Activated naive CD8-positive, alpha-beta T cell treated with anti-CD3 and anti-CD28 coated beads for 36 hours (primary cell): Measurements from ENCODE around the gene KAZN. TPM values are rescaled to one million over a fixed set of nuclear protein-coding genes. Genes with fewer than 3 reads are reported as not detected.

ENCODE experiments used
- DNase-seq: peaks from one replicate; pipeline ENCODE4 v3.0.0; 2021
- H3K27ac Mint-ChIP-seq: one replicate; pipeline ENCODE4 v1.8.0; 2022; ENCODE audit warnings: mild to moderate bottlenecking, moderate library complexity, mixed read lengths
- H3K27me3 Mint-ChIP-seq: one replicate; pipeline ENCODE4 v1.8.0; 2022; ENCODE audit warnings: mild to moderate bottlenecking, mixed read lengths
- H3K36me3 Mint-ChIP-seq: one replicate; pipeline ENCODE4 v1.8.0; 2021; ENCODE audit warnings: mild to moderate bottlenecking, mixed read lengths
- H3K4me1 Mint-ChIP-seq: one replicate; pipeline ENCODE4 v1.8.0; 2021; ENCODE audit warnings: mixed read lengths
- H3K4me3 Mint-ChIP-seq: one replicate; pipeline ENCODE4 v1.8.0; 2022; ENCODE audit warnings: mild to moderate bottlenecking, moderate library complexity, mixed read lengths
- H3K9me3 Mint-ChIP-seq: one replicate; pipeline ENCODE4 v1.8.0; 2022; ENCODE audit warnings: mixed read lengths
- total RNA-seq, 2 experiments: library from RNA; stranded (reverse); gene quantifications; one replicate each; pipeline ENCODE4 v1.2.3, GENCODE V29; 2021

Gene KAZN
- total RNA-seq, 2 experiments from 2014 or later: 0.74 to 1.5 TPM

DNA sequence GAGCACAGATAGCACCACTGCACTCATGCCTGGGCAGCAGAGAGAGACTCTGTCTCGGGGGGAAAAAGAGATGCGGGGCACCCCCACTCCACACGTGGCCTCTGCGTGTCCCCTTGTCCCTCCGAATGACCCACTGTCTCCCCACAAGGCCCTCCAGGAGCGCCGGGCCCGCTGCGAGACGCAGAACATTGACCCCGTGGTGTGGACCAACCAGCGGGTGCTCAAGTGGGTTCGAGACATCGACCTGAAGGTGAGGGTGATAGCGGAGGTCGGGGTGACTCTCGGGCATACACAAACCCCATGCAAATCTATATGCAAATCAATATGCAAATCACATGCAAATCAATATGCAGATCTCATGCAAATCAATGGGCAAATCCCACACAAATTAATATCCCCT lies 504.7 kb downstream of the KAZN start:
- Mint-ChIP-seq H3K4me1 (peaks cover 8% of the 10 kb centered on the region), H3K27ac (no peak overlapping the region), H3K4me3 (no peak overlapping the region), H3K36me3 (no peaks in the 10 kb centered on the region), H3K9me3 (no peaks in the 10 kb centered on the region), H3K27me3 (peaks cover 39% of the 10 kb centered on the region)
- DNase-seq: no peak

GRCh38 chr1:15103906-15104305 lies 505.4 kb downstream of the KAZN start:
- DNase-seq: no peak
- no peaks in the 10 kb centered on the region for H3K36me3 Mint-ChIP-seq
- H3K4me3 Mint-ChIP-seq: no peak overlapping the region
- H3K27me3 Mint-ChIP-seq: peaks cover 38% of the 10 kb centered on the region
- H3K4me1 Mint-ChIP-seq: peaks cover 8% of the 10 kb centered on the region
- no peaks in the 10 kb centered on the region for H3K9me3 Mint-ChIP-seq
- no peak overlapping the region for H3K27ac Mint-ChIP-seq

- peaks cover 8% of the 10 kb centered on the region for H3K4me1 Mint-ChIP-seq
- H3K9me3 Mint-ChIP-seq: no peaks in the 10 kb centered on the region
- H3K36me3 Mint-ChIP-seq: no peaks in the 10 kb centered on the region
- H3K27ac Mint-ChIP-seq: no peak overlapping the region
- H3K27me3 Mint-ChIP-seq: peaks cover 30% of the 10 kb centered on the region
- no peak for DNase-seq
- H3K4me3 Mint-ChIP-seq: no peak overlapping the region
Observed at GRCh38 chr1:15104768-15105167, 506.3 kb downstream of the KAZN start.

- peaks cover 5% of the 10 kb centered on the region for H3K4me1 Mint-ChIP-seq
- no peak for DNase-seq
- peaks cover 13% of the 10 kb centered on the region for H3K27me3 Mint-ChIP-seq
- H3K27ac Mint-ChIP-seq: no peak overlapping the region
- no peaks in the 10 kb centered on the region for H3K9me3 Mint-ChIP-seq
- no peak overlapping the region for H3K4me3 Mint-ChIP-seq
- H3K36me3 Mint-ChIP-seq: no peaks in the 10 kb centered on the region
Observed at GRCh38 chr1:15106608-15107007, 508.1 kb downstream of the KAZN start.

- Mint-ChIP-seq H3K27me3 (peaks cover 9% of the 10 kb centered on the region), H3K4me3 (no peak overlapping the region), H3K36me3 (no peaks in the 10 kb centered on the region), H3K27ac (no peak overlapping the region), H3K9me3 (no peaks in the 10 kb centered on the region), H3K4me1 (peaks cover 7% of the 10 kb centered on the region)
- no peak for DNase-seq
Observed at GRCh38 chr1:15107058-15107687, 508.7 kb downstream of the KAZN start.

- no peaks in the 10 kb centered on the region for H3K9me3 Mint-ChIP-seq
- H3K4me3 Mint-ChIP-seq: no peak overlapping the region
- H3K27ac Mint-ChIP-seq: no peak overlapping the region
- no peaks in the 10 kb centered on the region for H3K36me3 Mint-ChIP-seq
- no peak for DNase-seq
- H3K27me3 Mint-ChIP-seq: peaks cover 9% of the 10 kb centered on the region
- H3K4me1 Mint-ChIP-seq: peaks cover 10% of the 10 kb centered on the region
Observed at GRCh38 chr1:15107911-15108310, 509.4 kb downstream of the KAZN start.

DNA sequence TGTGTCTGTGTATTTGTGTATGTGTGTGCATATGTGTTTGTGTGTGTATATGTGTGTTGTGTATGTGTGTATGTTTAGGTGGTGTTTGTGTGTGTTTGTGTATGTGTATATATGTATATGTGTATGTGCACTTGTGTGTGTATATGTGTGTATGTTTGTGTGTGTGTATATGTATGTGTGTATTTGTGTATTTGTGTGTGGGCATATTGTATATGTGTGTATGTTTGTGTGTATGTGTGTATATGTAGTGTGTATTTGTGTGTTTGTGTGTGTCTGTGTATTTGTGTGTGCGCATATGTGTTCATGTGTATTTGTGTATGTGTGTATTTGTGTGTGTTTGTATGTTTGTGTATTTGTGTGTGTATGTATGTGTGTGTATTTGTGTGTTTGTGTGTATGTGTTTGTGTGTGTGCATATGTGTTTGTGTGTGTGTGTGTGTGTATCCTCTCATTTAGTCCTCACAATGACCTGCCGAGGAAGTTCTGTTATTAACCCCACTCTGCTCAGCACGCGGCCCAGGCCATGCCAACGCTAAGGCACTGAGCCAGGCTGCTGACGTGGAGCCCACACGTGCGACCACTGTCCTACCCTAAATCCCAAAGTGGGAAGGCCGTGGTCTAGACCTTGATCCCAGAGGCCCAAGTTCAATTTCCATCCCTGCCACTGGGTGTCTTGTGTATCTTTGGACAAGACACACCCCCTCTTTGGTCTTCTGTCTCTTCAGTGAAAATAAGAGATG lies 511.8 kb downstream of the KAZN start:
- H3K36me3 Mint-ChIP-seq: no peaks in the 10 kb centered on the region
- peaks cover 10% of the 10 kb centered on the region for H3K4me1 Mint-ChIP-seq
- no peak for DNase-seq
- peaks cover 10% of the 10 kb centered on the region for H3K27me3 Mint-ChIP-seq
- no peak overlapping the region for H3K27ac Mint-ChIP-seq
- no peaks in the 10 kb centered on the region for H3K9me3 Mint-ChIP-seq
- no peak overlapping the region for H3K4me3 Mint-ChIP-seq

DNA sequence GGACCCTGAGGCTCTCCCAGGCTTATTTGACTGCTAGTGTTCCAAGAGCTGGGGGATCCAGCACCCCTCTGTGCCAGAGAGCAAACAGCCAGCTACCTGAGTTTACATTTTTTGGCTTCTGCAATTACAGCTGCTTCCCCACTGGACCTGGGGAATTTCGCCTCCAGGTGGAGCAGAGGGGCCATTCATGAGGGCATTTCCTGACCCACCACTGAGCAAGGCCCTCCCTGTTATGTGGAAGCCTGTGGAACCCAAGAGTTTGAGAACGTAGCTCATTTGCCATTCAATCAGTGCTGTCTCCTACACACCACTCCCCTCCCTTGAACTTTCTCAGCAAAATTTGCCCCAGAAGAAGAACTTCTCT lies 512.4 kb downstream of the KAZN start:
- no peak for DNase-seq
- Mint-ChIP-seq H3K27ac (no peak overlapping the region), H3K4me3 (no peak overlapping the region), H3K36me3 (no peaks in the 10 kb centered on the region), H3K27me3 (peaks cover 5% of the 10 kb centered on the region), H3K9me3 (no peaks in the 10 kb centered on the region), H3K4me1 (peaks cover 10% of the 10 kb centered on the region)

- peaks cover 5% of the 10 kb centered on the region for H3K4me1 Mint-ChIP-seq
- no peak for DNase-seq
- H3K27ac Mint-ChIP-seq: no peak overlapping the region
- H3K27me3 Mint-ChIP-seq: peaks cover 4% of the 10 kb centered on the region
- H3K4me3 Mint-ChIP-seq: no peak overlapping the region
- H3K9me3 Mint-ChIP-seq: no peaks in the 10 kb centered on the region
- no peaks in the 10 kb centered on the region for H3K36me3 Mint-ChIP-seq
Observed at GRCh38 chr1:15113146-15113545, 514.7 kb downstream of the KAZN start.

GRCh38 chr1:15114884-15115283 lies 516.4 kb downstream of the KAZN start:
- no peak for DNase-seq
- Mint-ChIP-seq H3K4me1 (peaks cover 5% of the 10 kb centered on the region), H3K4me3 (no peak overlapping the region), H3K27me3 (peaks cover 9% of the 10 kb centered on the region), H3K9me3 (no peaks in the 10 kb centered on the region), H3K27ac (no peak overlapping the region), H3K36me3 (no peaks in the 10 kb centered on the region)

GRCh38 chr1:15115542-15116330 lies 517.3 kb downstream of the KAZN start:
- H3K27ac Mint-ChIP-seq: no peak overlapping the region
- no peak for DNase-seq
- H3K4me1 Mint-ChIP-seq: peaks cover 5% of the 10 kb centered on the region
- peaks cover 9% of the 10 kb centered on the region for H3K27me3 Mint-ChIP-seq
- no peaks in the 10 kb centered on the region for H3K9me3 Mint-ChIP-seq
- no peak overlapping the region for H3K4me3 Mint-ChIP-seq
- no peaks in the 10 kb centered on the region for H3K36me3 Mint-ChIP-seq

DNA sequence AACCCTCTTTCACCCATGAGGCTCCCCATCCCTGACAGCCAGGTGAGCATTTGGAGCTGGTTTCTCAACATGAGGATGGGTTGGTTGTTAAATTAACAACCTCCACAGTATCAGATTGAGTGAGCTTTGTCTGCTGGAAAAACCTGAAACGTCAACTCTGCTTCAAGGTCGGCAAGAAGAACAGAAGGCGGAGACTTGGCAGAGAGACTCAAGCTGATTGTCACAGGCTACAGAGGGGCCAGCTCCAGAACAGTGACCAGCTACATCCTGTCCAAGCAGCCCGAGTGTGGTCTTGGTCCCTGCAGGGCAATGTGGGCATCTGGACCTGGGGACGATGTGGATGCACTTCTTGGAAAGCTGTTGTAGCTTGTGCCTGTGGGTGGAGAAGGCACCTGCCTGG lies 518.5 kb downstream of the KAZN start:
- no peaks in the 10 kb centered on the region for H3K36me3 Mint-ChIP-seq
- H3K4me3 Mint-ChIP-seq: no peak overlapping the region
- H3K4me1 Mint-ChIP-seq: peaks cover 5% of the 10 kb centered on the region

GRCh38 chr1:15117671-15118325 lies 519.3 kb downstream of the KAZN start:
- Mint-ChIP-seq H3K4me1 (no peaks in the 10 kb centered on the region), H3K9me3 (no peaks in the 10 kb centered on the region), H3K27ac (no peak overlapping the region), H3K27me3 (peaks cover 9% of the 10 kb centered on the region), H3K36me3 (no peaks in the 10 kb centered on the region), H3K4me3 (no peak overlapping the region)
- DNase-seq: no peak

More for the DNA sequence above, 518.5 kb downstream of the KAZN start:
- peaks cover 9% of the 10 kb centered on the region for H3K27me3 Mint-ChIP-seq
- H3K9me3 Mint-ChIP-seq: no peaks in the 10 kb centered on the region
- no peak overlapping the region for H3K27ac Mint-ChIP-seq
- DNase-seq: no peak

DNA sequence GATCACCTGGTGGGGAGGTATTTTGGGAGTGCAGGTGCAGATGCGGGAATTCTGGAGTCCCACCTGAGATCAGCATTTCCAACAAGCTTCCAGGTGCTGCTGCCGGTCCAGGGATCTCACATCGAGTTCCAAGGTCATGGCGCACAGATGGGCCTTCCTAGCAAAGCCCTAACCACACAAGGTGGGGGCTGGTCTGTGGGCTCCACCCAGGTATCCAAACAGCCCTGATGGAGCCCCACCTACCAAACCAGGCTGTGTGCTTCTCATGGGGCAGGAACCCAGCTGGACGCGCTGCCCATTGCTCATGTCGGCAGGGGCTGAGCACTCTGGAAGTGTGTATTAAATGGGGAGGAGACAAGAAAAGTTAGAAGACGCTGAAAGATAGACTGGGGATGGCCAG lies 520.1 kb downstream of the KAZN start:
- H3K27ac Mint-ChIP-seq: no peak overlapping the region
- H3K4me3 Mint-ChIP-seq: no peak overlapping the region
- H3K4me1 Mint-ChIP-seq: no peaks in the 10 kb centered on the region
- no peaks in the 10 kb centered on the region for H3K36me3 Mint-ChIP-seq
- H3K9me3 Mint-ChIP-seq: no peaks in the 10 kb centered on the region
- no peak for DNase-seq
- peaks cover 9% of the 10 kb centered on the region for H3K27me3 Mint-ChIP-seq
